ENCODE results near the gene SMYD3. TPM values are rescaled to one million over a fixed set of nuclear protein-coding genes. Genes with fewer than 3 reads are reported as not detected.

The SMYD3 gene
- total RNA-seq, 1 experiment from 2014 or later = 25.5 TPM

DNA sequence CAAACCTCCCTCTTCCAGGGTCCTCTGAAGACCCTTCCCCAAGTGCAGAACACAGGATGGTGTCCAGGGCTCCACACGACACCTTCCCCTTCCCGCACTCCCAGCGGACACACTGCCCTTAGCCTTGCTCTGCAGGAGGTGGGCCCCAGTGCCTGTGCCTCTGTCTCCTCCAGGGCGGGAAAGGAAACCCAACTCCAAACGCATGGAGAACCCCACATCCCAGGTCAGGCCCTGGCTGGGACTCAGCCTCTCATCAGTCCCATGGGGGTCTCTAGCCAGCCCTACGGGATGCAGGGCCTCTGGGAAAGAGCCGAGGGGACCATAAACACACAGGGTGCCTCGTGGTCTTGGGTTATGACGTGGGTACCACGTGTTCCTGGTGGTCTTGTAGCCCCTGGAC lies 5.6 kb upstream of the SMYD3 start:
- TF ChIP-seq, protein P1, sequence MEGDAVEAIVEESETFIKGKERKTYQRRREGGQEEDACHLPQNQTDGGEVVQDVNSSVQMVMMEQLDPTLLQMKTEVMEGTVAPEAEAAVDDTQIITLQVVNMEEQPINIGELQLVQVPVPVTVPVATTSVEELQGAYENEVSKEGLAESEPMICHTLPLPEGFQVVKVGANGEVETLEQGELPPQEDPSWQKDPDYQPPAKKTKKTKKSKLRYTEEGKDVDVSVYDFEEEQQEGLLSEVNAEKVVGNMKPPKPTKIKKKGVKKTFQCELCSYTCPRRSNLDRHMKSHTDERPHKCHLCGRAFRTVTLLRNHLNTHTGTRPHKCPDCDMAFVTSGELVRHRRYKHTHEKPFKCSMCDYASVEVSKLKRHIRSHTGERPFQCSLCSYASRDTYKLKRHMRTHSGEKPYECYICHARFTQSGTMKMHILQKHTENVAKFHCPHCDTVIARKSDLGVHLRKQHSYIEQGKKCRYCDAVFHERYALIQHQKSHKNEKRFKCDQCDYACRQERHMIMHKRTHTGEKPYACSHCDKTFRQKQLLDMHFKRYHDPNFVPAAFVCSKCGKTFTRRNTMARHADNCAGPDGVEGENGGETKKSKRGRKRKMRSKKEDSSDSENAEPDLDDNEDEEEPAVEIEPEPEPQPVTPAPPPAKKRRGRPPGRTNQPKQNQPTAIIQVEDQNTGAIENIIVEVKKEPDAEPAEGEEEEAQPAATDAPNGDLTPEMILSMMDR (conservative IDR thresholded peaks at IDR 0.05) = no peak
- Mint-ChIP-seq H3K9me3 (peaks cover 33 to 34% of the 10 kb centered on the region in 2 experiments), H3K36me3 (ENCODE audit: insufficient read depth in 1 of 3, low read depth in 3 of 3) (peaks cover 3 to 10% (median 3%) of the 10 kb centered on the region in 3 experiments; a peak in 2 of 7 replicates), H3K27ac (no peak overlapping the region), H3K4me3 (no peak overlapping the region), H3K4me1 (no peaks in the 10 kb centered on the region; a peak in 1 of 4 replicates), H3K27me3 (ENCODE audit: low read depth) (peaks cover 5% of the 10 kb centered on the region)
- no peak overlapping the region for H2BK20ac ChIP-seq (ENCODE audit: low read depth, low read length, poor library complexity, severe bottlenecking)
- no peak overlapping the region for H3K18ac ChIP-seq (ENCODE audit: insufficient read length, low read depth, low read length)
- no peak overlapping the region for H3K9ac ChIP-seq (ENCODE audit: extremely low read depth, insufficient read length, low read length)
- H3K56ac ChIP-seq (ENCODE audit: insufficient read length, low read depth, low read length) = no peak overlapping the region
- no peak overlapping the region for H2BK5ac ChIP-seq (ENCODE audit: insufficient read length, low read length)
- H2BK120ac ChIP-seq (ENCODE audit: low read depth, low read length, poor library complexity, severe bottlenecking) = no peak overlapping the region
- H2BK12ac ChIP-seq (ENCODE audit: insufficient read length, low read depth, low read length) = no peak overlapping the region
- H3K79me2 ChIP-seq (ENCODE audit: insufficient read depth, low read length) = no peaks in the 10 kb centered on the region
- H3K27me3 ChIP-seq (ENCODE audit: insufficient read depth, low read length) = no peaks in the 10 kb centered on the region
- no peak overlapping the region for H3K4me2 ChIP-seq (ENCODE audit: insufficient read depth, insufficient read length, low read length)
- H4K5ac ChIP-seq (ENCODE audit: insufficient read length, low read depth, low read length) = no peak overlapping the region
- H3K9me3 ChIP-seq (ENCODE audit: control insufficient read depth, low read depth, low read length) = peaks cover 5% of the 10 kb centered on the region
- DNase-seq = no peak
- H3K23ac ChIP-seq (ENCODE audit: insufficient read length, low read depth, low read length) = no peak overlapping the region
- no peak overlapping the region for H2AFZ ChIP-seq (ENCODE audit: low read length)
- no peak overlapping the region for H3T11ph ChIP-seq (ENCODE audit: low read length)
- H3K23me2 ChIP-seq (ENCODE audit: insufficient read length, low read depth, low read length, poor library complexity, severe bottlenecking) = no peaks in the 10 kb centered on the region
- H3K4me1 ChIP-seq (ENCODE audit: insufficient read depth, low read length) = no peaks in the 10 kb centered on the region
- no peak overlapping the region for H2AK5ac ChIP-seq (ENCODE audit: insufficient read length, low read length)
- no peaks in the 10 kb centered on the region for H3K79me1 ChIP-seq (ENCODE audit: insufficient read depth, low read depth, low read length, poor library complexity, severe bottlenecking)
- no peak overlapping the region for H3K14ac ChIP-seq (ENCODE audit: insufficient read depth, low read length)
- H3K27ac ChIP-seq (ENCODE audit: insufficient read length, low read depth, low read length) = no peak overlapping the region
- H4K91ac ChIP-seq (ENCODE audit: insufficient read length, low read depth, low read length) = no peak overlapping the region
- no CpG with 5 or more reads among the region's 10 CpGs for WGBS (ENCODE audit: extremely low coverage, insufficient read length, low lambda C conversion rate)
- H4K8ac ChIP-seq (replicated peaks; ENCODE audit: insufficient read length, low read depth, low read length) = no peak overlapping the region
- no peak overlapping the region for H3K4ac ChIP-seq (ENCODE audit: low read depth, low read length)
- no peaks in the 10 kb centered on the region for H4K20me1 ChIP-seq (ENCODE audit: control insufficient read depth, insufficient read depth, insufficient read length)
- H2BK15ac ChIP-seq (ENCODE audit: low read depth, low read length) = no peak overlapping the region

Data from H9 (cell line).